NCI-H2227 treated with DMSO at 0.1 percent for 48 hours (cell line): ENCODE data around the gene MYL4.
"Not testable (repeated sequence)": the region's sequence is repeated elsewhere in the genome, so short reads cannot be mapped to it uniquely, and the experiment has no call there.

Source experiments
- DNase-seq: peaks from one replicate; lab custom pipeline; 2025; lab: John Stamatoyannopoulos, UW

The MYL4 gene

GRCh38 chr17:47243737-47244598 is 34.8 kb downstream of the MYL4 start:
- no peak for DNase-seq

- no peak for DNase-seq
Observed at GRCh38 chr17:47244697-47245096, 35.5 kb downstream of the MYL4 start.

- DNase-seq = no peak
Observed at GRCh38 chr17:47246120-47246519, 37.0 kb downstream of the MYL4 start.

- no peak for DNase-seq
Observed at GRCh38 chr17:47250855-47251254, 41.7 kb downstream of the MYL4 start.

GRCh38 chr17:47251421-47251940 is 42.3 kb downstream of the MYL4 start:
- no peak for DNase-seq

GRCh38 chr17:47252209-47252608 is 43.1 kb downstream of the MYL4 start:
- no peak for DNase-seq

GRCh38 chr17:47252766-47253512 is 43.8 kb downstream of the MYL4 start:
- DNase-seq = no peak

GRCh38 chr17:47253541-47254402 is 44.6 kb downstream of the MYL4 start, which contains the start of gene ITGB3:
ITGB3 (plus strand) TSS chr17:47253827; CDS start chr17:47253862, 35 bp downstream.
- DNase-seq = peak; percentile 36

GRCh38 chr17:47254403-47254943 is 45.3 kb downstream of the MYL4 start:
- no peak for DNase-seq

GRCh38 chr17:47257651-47258339 is 48.6 kb downstream of the MYL4 start:
- DNase-seq = no peak

GRCh38 chr17:47262586-47262985 is 53.4 kb downstream of the MYL4 start:
- DNase-seq = no peak

- DNase-seq = no peak
Observed at GRCh38 chr17:47264166-47264565, 55.0 kb downstream of the MYL4 start.

GRCh38 chr17:47265983-47266541 is 56.9 kb downstream of the MYL4 start:
- no peak for DNase-seq

- DNase-seq = no peak
Observed at GRCh38 chr17:47266782-47267181, 57.6 kb downstream of the MYL4 start.

GRCh38 chr17:47267354-47267828 is 58.2 kb downstream of the MYL4 start:
- DNase-seq = no peak

GRCh38 chr17:47268964-47269363 is 59.8 kb downstream of the MYL4 start:
- not testable (repeated sequence) for DNase-seq

GRCh38 chr17:47269561-47270280 is 60.6 kb downstream of the MYL4 start:
- not testable (repeated sequence) for DNase-seq

- no peak for DNase-seq
Observed at GRCh38 chr17:47270946-47271705, 62.0 kb downstream of the MYL4 start.

GRCh38 chr17:47272491-47272890 is 63.3 kb downstream of the MYL4 start:
- DNase-seq = no peak
